SK-N-MC (cell line): ENCODE data around the gene HTR2C.

Experiments used
- EZH2 ChIP-seq: fragments of 200-600 bp; sonication (generic); IDR thresholded peaks from one replicate; pipeline ENCODE4 v1.6.1; 2017; ENCODE audit warnings: antibody characterized with exemption
- POLR2AphosphoS5 ChIP-seq: IDR thresholded peaks from 2 replicates; pipeline ENCODE4 v1.6.1; 2012; ENCODE audit warnings: mild to moderate bottlenecking, low read depth, low read length, borderline replicate concordance

- TF ChIP-seq POLR2AphosphoS5 (no peak), EZH2 (no peak)
Measured at GRCh38 chrX:114675365-114675764, 91.5 kb downstream of the HTR2C start.
